ENCODE measurements around the gene ABCG1. TPM values are rescaled to one million over a fixed set of nuclear protein-coding genes. Genes with fewer than 3 reads are reported as not detected.

ABCG1 gene
- total and polyA plus RNA-seq, 2 experiments from 2014 or later, result 1.3 to 4.4 TPM

GRCh38 chr21:42213082-42213774 lies 5.7 kb upstream of the ABCG1 start:
- Mint-ChIP-seq H3K9me3 (peaks cover 31% of the 10 kb centered on the region), H3K4me3 (no peak overlapping the region), H3K4me1 (peaks cover 15% of the 10 kb centered on the region), H3K27me3 (ENCODE audit: insufficient read depth, low read depth, poor library complexity) (peaks cover 17% of the 10 kb centered on the region), H3K36me3 (ENCODE audit: low read depth) (peaks cover 3% of the 10 kb centered on the region; the same call in 1 of the 3 replicates), H3K27ac (no peak overlapping the region)
- no peak overlapping the region for H2AFZ ChIP-seq
- TF ChIP-seq ZNF462 (CRISPR knock-in tag; IDR thresholded peaks at IDR 0.05), result no peak
- TF ChIP-seq ZNF331 (CRISPR knock-in tag; IDR thresholded peaks at IDR 0.05; ENCODE audit: low read depth), result no peak
- TF ChIP-seq, protein P1, sequence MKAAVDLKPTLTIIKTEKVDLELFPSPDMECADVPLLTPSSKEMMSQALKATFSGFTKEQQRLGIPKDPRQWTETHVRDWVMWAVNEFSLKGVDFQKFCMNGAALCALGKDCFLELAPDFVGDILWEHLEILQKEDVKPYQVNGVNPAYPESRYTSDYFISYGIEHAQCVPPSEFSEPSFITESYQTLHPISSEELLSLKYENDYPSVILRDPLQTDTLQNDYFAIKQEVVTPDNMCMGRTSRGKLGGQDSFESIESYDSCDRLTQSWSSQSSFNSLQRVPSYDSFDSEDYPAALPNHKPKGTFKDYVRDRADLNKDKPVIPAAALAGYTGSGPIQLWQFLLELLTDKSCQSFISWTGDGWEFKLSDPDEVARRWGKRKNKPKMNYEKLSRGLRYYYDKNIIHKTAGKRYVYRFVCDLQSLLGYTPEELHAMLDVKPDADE (IDR thresholded peaks at IDR 0.05), result no peak
- TF ChIP-seq CREB1 (CRISPR knock-in tag; IDR thresholded peaks at IDR 0.05; ENCODE audit: low read depth), result no peak
- TF ChIP-seq JUNB (IDR thresholded peaks at IDR 0.05; ENCODE audit: unreplicated experiment), result no peak
- H4K20me1 ChIP-seq (replicated peaks; ENCODE audit: insufficient read depth), result no peaks in the 10 kb centered on the region
- peaks cover 4% of the 10 kb centered on the region; the same call in 1 of the 2 replicates for H3K4me1 ChIP-seq (ENCODE audit: insufficient read depth)
- no peak for DNase-seq (ENCODE audit: low spot score)
- H3K79me2 ChIP-seq (replicated peaks; ENCODE audit: insufficient read depth), result no peaks in the 10 kb centered on the region
- H3K9me2 ChIP-seq (ENCODE audit: insufficient read depth), result peaks cover 5% of the 10 kb centered on the region; the same call in 1 of the 2 replicates
- H3F3A ChIP-seq (replicated peaks; ENCODE audit: low read depth), result no peaks in the 10 kb centered on the region
- no peak overlapping the region for H3K27ac ChIP-seq (ENCODE audit: low read depth)
- no peak overlapping the region for H3K4me2 ChIP-seq
- ATAC-seq, result no peak
- H3K36me3 ChIP-seq (ENCODE audit: insufficient read depth), result no peaks in the 10 kb centered on the region
- no peak overlapping the region for H3K4me3 ChIP-seq
- peaks cover 10% of the 10 kb centered on the region for H3K27me3 ChIP-seq (ENCODE audit: insufficient read depth)

Measured in GM23338 (cell line).